ENCODE measurements around the gene MRTFA. TPM values are rescaled to one million over a fixed set of nuclear protein-coding genes. Genes with fewer than 3 reads are reported as not detected.

The MRTFA gene
- total RNA-seq, 2 experiments from 2014 or later, result 55.3 to 58.9 TPM

DNA sequence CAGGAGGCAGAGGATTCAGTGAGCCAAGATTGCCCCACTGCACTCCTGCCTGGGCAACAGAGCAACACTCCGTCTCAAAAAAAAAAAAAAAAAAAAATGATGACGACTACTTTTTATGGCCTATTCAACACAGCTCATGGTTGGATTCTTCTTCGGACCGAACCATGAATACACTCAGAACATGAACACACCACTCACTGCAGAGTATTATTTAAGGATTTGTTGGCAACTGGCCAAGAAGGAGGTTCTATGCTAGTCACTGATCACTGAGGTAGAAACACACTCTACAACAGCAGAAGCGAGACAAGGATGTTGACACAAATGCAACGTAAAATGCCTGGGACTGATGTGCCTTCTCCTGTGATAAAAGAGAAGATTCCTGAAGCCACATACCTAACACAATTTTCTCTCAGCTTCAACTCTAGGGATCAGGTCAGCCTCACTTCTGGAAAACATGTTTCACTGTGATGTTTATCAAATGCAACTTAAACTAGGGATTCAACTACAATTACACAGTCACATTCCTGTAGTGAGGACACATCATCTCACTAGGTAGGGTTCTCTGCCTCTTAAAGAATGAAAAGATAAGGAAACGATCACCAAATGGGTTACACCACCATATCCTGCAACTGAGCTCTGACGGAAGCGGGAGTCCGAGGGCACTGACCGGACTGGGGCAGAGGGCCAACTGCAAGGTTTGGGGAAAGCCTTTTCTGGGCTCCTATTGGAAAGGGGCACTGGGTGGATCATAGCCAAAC, 183.6 kb downstream of the MRTFA start:
- no peaks in the 10 kb centered on the region for H3K9me3 Mint-ChIP-seq
- ChIA-PET CTCF (interaction anchor here (1.0 to 2.1 kb wide), 3 partner anchors 13 to 52 kb away, joined by 3 to 8 read pairs (median 6); no protein-coding TSS in a partner anchor), POLR2A (interaction anchor here (2.0 to 6.9 kb wide), 2 partner anchors 10 to 11 kb away, joined by 25 to 57 read pairs; no protein-coding TSS in a partner anchor)
- Histone ChIP-seq H3K27me3 (ENCODE audit: control insufficient read depth in 1 of 2, insufficient read depth in 2 of 2, low read length in 2 of 2) (no peaks in the 10 kb centered on the region), H3K36me3 (ENCODE audit: insufficient read depth, low read length) (peaks cover 2% of the 10 kb centered on the region), H3K4me1 (ENCODE audit: insufficient read depth, low read length) (peaks cover 62% of the 10 kb centered on the region), H3K9me3 (ENCODE audit: control insufficient read depth in 1 of 2, insufficient read depth in 1 of 2, low read length in 2 of 2) (no peaks in the 10 kb centered on the region), H3K4me3 (ENCODE audit: low read length) (no peak overlapping the region), H3K27ac (ENCODE audit: low read depth in 1 of 2, low read length in 2 of 2) (peak overlapping the region in 1 of 2 donors; percentile 39)
- H3K36me3 Mint-ChIP-seq (ENCODE audit: low read depth), result peaks cover 66% of the 10 kb centered on the region
- H3K4me1 Mint-ChIP-seq (ENCODE audit: low read depth), result peaks cover 79% of the 10 kb centered on the region
- no peaks in the 10 kb centered on the region for H3K27me3 Mint-ChIP-seq
- TF ChIP-seq, protein P1, sequence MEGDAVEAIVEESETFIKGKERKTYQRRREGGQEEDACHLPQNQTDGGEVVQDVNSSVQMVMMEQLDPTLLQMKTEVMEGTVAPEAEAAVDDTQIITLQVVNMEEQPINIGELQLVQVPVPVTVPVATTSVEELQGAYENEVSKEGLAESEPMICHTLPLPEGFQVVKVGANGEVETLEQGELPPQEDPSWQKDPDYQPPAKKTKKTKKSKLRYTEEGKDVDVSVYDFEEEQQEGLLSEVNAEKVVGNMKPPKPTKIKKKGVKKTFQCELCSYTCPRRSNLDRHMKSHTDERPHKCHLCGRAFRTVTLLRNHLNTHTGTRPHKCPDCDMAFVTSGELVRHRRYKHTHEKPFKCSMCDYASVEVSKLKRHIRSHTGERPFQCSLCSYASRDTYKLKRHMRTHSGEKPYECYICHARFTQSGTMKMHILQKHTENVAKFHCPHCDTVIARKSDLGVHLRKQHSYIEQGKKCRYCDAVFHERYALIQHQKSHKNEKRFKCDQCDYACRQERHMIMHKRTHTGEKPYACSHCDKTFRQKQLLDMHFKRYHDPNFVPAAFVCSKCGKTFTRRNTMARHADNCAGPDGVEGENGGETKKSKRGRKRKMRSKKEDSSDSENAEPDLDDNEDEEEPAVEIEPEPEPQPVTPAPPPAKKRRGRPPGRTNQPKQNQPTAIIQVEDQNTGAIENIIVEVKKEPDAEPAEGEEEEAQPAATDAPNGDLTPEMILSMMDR (IDR thresholded peaks at IDR 0.05), result no peak
- peak in 1 of 14 experiments; percentile 44 for DNase-seq
- peak overlapping the region; percentile 72 for H3K4me3 Mint-ChIP-seq
- peak overlapping the region; percentile 83 for H3K27ac Mint-ChIP-seq
- ATAC-seq (ENCODE audit: poor library complexity), result peak; percentile 48
- intact Hi-C loops (cut with DNase I, micrococcal nuclease), result no loop called here

- no peaks in the 10 kb centered on the region for H3K27me3 ChIP-seq (ENCODE audit: control insufficient read depth in 1 of 2, insufficient read depth in 2 of 2, low read length in 2 of 2)
- intact Hi-C loops (cut with DNase I, micrococcal nuclease), result no loop called here
- H3K4me1 ChIP-seq (ENCODE audit: insufficient read depth, low read length), result peaks cover 66% of the 10 kb centered on the region
- Mint-ChIP-seq H3K27me3 (no peaks in the 10 kb centered on the region), H3K4me3 (peak overlapping the region; percentile 70), H3K27ac (peak overlapping the region; percentile 83), H3K36me3 (ENCODE audit: low read depth) (peaks cover 64% of the 10 kb centered on the region), H3K9me3 (no peaks in the 10 kb centered on the region), H3K4me1 (ENCODE audit: low read depth) (peaks cover 85% of the 10 kb centered on the region)
- peak overlapping the region; percentile 19 for H3K4me3 ChIP-seq (ENCODE audit: low read length)
- H3K27ac ChIP-seq (ENCODE audit: low read depth in 1 of 2, low read length in 2 of 2), result peak overlapping the region; percentile 43 to 51
- H3K9me3 ChIP-seq (ENCODE audit: control insufficient read depth in 1 of 2, insufficient read depth in 1 of 2, low read length in 2 of 2), result no peaks in the 10 kb centered on the region
- CTCF ChIA-PET, result interaction anchor here (1.5 kb wide), 1 partner anchor 14 kb away, joined by 5 read pairs; no protein-coding TSS in a partner anchor
- POLR2A ChIA-PET, result interaction anchor here (0.7 to 6.9 kb wide), 3 partner anchors 11 to 15 kb away, joined by 3 to 57 read pairs (median 3); no protein-coding TSS in a partner anchor
- peaks cover 10% of the 10 kb centered on the region for H3K36me3 ChIP-seq (ENCODE audit: insufficient read depth, low read length)
- DNase-seq (peak in 11 of 14 experiments; percentile 8 to 66 (median 39)), ATAC-seq (ENCODE audit: poor library complexity) (peak; percentile 77)
- TF ChIP-seq, protein P1 (IDR thresholded peaks at IDR 0.05), result no peak
These were observed 185.3 kb downstream of the MRTFA start for GRCh38 chr22:40451210-40451609.

GRCh38 chr22:40450616-40451015, 185.9 kb downstream of the MRTFA start:
- Mint-ChIP-seq H3K9me3 (no peaks in the 10 kb centered on the region), H3K27ac (peak overlapping the region; percentile 83), H3K27me3 (no peaks in the 10 kb centered on the region), H3K4me3 (peak overlapping the region; percentile 70), H3K4me1 (ENCODE audit: low read depth) (peaks cover 87% of the 10 kb centered on the region), H3K36me3 (ENCODE audit: low read depth) (peaks cover 67% of the 10 kb centered on the region)
- peak overlapping the region; percentile 43 to 51 for H3K27ac ChIP-seq (ENCODE audit: low read depth in 1 of 2, low read length in 2 of 2)
- intact Hi-C loops (cut with DNase I, micrococcal nuclease), result no loop called here
- no peak for DNase-seq
- POLR2A ChIA-PET, result interaction anchor here (0.9 to 6.9 kb wide), 2 partner anchors 13 to 14 kb away, joined by 3 to 57 read pairs; no protein-coding TSS in a partner anchor
- peaks cover 62% of the 10 kb centered on the region for H3K4me1 ChIP-seq (ENCODE audit: insufficient read depth, low read length)
- H3K36me3 ChIP-seq (ENCODE audit: insufficient read depth, low read length), result peaks cover 10% of the 10 kb centered on the region
- H3K4me3 ChIP-seq (ENCODE audit: low read length), result no peak overlapping the region
- TF ChIP-seq, protein P1 (IDR thresholded peaks at IDR 0.05), result no peak
- H3K9me3 ChIP-seq (ENCODE audit: control insufficient read depth in 1 of 2, insufficient read depth in 1 of 2, low read length in 2 of 2), result no peaks in the 10 kb centered on the region
- no peak for ATAC-seq (ENCODE audit: poor library complexity)
- H3K27me3 ChIP-seq (ENCODE audit: control insufficient read depth in 1 of 2, insufficient read depth in 2 of 2, low read length in 2 of 2), result no peaks in the 10 kb centered on the region
- CTCF ChIA-PET, result no interaction called here

All from CD4-positive, alpha-beta T cell (primary cell).